Left ventricle myocardium inferior (tissue), 1 donor: ENCODE measurements around the gene SLC12A7. TPM values are rescaled to one million over a fixed set of nuclear protein-coding genes. Genes with fewer than 3 reads are reported as not detected.
"Not testable (repeated sequence)": the region's sequence is repeated elsewhere in the genome, so short reads cannot be mapped to it uniquely, and the experiment has no call there.

Experiments used
- DNase-seq: peaks from one replicate; pipeline ENCODE4 v3.0.0-alpha.2; 2020
- H3K27ac ChIP-seq: fragments of 200-600 bp; replicated peaks from 2 replicates; pipeline ENCODE4 v1.8.0; 2021
- H3K27me3 ChIP-seq: fragments of 200-600 bp; 2 replicates; pipeline ENCODE4 v1.8.0; 2021; ENCODE audit warnings: low read depth
- H3K36me3 ChIP-seq: fragments of 200-600 bp; 2 replicates; pipeline ENCODE4 v1.8.0; 2021
- H3K4me1 ChIP-seq: fragments of 200-600 bp; 2 replicates; pipeline ENCODE4 v1.8.0; 2021
- H3K4me3 ChIP-seq: fragments of 200-600 bp; 2 replicates; pipeline ENCODE4 v1.8.0; 2021; ENCODE audit warnings: mild to moderate bottlenecking, moderate library complexity
- H3K9me3 ChIP-seq: fragments of 200-600 bp; replicated peaks from 2 replicates; pipeline ENCODE4 v1.8.0; 2021
- intact Hi-C: fragments of 100-400 bp; cut with micrococcal nuclease; formaldehyde crosslinking; loops from one replicate; pipeline ENCODE4 v1.11.0; 2022
- total RNA-seq: library from RNA; stranded (reverse); fragmentation: NEBNext Ultra II Directional; extraction: Animal tissue kit (Norgen Biotek cat#: 25700); gene quantifications from one replicate; pipeline ENCODE4 v1.2.1, GENCODE V29; 2021
- TF ChIP-seq, protein P1 (sequence below): fragments of 200-600 bp; IDR thresholded peaks from 2 replicates; pipeline ENCODE4 v1.8.0; 2021; ENCODE audit warnings: antibody characterized with exemption, mild to moderate bottlenecking, borderline replicate concordance
- donor health status: DM: no; HTN: yes; CAD: no; lungs with severe emphysema.

The SLC12A7 gene
- total RNA-seq, 1 donor from 2014 or later: 140 TPM

DNA sequence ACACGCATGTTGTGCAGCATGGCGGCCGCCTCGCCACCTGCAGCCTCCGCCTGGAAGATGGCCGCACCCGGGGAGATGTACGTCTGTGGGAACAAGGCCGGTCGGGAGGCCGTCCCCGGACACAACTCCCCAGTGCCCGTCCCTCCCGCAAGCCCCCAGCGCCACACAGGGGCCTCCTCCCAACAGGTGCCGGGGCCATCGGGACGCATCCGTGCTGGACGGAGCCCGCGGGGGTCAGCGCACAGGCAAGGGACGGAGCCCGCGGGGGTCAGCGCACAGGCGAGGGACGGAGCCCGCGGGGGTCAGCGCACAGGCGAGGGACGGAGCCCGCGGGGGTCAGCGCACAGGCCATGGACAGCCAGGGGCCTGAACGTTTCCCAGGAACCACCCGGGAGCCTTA is 26.5 kb downstream of the SLC12A7 start:
- intact Hi-C loops: no loop called here
- H3K27me3 ChIP-seq: no peaks in the 10 kb centered on the region
- peaks cover 77% of the 10 kb centered on the region for H3K36me3 ChIP-seq
- TF ChIP-seq, protein P1, sequence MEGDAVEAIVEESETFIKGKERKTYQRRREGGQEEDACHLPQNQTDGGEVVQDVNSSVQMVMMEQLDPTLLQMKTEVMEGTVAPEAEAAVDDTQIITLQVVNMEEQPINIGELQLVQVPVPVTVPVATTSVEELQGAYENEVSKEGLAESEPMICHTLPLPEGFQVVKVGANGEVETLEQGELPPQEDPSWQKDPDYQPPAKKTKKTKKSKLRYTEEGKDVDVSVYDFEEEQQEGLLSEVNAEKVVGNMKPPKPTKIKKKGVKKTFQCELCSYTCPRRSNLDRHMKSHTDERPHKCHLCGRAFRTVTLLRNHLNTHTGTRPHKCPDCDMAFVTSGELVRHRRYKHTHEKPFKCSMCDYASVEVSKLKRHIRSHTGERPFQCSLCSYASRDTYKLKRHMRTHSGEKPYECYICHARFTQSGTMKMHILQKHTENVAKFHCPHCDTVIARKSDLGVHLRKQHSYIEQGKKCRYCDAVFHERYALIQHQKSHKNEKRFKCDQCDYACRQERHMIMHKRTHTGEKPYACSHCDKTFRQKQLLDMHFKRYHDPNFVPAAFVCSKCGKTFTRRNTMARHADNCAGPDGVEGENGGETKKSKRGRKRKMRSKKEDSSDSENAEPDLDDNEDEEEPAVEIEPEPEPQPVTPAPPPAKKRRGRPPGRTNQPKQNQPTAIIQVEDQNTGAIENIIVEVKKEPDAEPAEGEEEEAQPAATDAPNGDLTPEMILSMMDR: no peak
- peaks cover 26% of the 10 kb centered on the region for H3K4me1 ChIP-seq
- H3K9me3 ChIP-seq: no peaks in the 10 kb centered on the region
- no peak for DNase-seq
- no peak overlapping the region for H3K4me3 ChIP-seq
- no peak overlapping the region for H3K27ac ChIP-seq

DNA sequence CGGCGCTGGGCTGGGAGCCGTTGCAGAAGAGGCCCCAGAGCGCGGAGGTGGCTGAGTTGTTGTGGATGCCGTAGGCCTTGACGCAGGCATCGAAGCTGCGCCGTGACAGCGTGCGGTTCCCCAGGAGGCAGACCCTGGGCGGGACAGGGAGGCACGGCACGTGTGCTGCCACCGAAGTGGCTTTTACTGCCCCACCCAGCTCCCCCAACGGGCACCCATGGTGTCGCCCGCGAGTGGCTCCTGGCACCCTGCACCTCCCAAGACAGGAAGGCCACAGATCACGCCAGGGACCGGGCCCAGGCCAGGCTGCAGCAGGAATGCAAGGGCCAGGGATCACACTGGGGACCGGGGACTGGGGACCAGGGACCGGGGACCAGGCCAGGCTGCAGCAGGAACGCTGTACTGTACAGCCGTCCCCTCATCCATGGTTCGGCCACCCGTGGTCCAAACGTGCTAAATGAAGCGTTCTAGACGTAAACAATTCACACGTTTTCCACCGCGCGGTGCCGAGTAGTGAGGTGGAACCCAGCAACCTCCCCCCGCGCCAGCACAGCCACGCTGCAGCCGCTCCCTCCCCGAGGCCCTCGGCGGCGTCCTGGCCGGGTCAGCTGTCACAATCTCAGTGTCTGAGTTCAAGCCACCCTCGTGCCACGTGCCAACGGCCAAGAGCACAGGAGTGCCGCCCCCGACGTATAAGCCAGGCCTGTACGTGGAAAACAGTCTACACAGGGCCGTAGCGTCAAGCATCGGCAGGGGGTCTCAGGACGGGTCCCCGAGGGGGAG is 27.8 kb downstream of the SLC12A7 start:
- Histone ChIP-seq H3K27ac (no peak overlapping the region), H3K4me3 (no peak overlapping the region), H3K9me3 (no peaks in the 10 kb centered on the region), H3K36me3 (peaks cover 87% of the 10 kb centered on the region), H3K27me3 (no peaks in the 10 kb centered on the region), H3K4me1 (peaks cover 14% of the 10 kb centered on the region)
- intact Hi-C loops: no loop called here
- TF ChIP-seq, protein P1: no peak
- no peak for DNase-seq

DNA sequence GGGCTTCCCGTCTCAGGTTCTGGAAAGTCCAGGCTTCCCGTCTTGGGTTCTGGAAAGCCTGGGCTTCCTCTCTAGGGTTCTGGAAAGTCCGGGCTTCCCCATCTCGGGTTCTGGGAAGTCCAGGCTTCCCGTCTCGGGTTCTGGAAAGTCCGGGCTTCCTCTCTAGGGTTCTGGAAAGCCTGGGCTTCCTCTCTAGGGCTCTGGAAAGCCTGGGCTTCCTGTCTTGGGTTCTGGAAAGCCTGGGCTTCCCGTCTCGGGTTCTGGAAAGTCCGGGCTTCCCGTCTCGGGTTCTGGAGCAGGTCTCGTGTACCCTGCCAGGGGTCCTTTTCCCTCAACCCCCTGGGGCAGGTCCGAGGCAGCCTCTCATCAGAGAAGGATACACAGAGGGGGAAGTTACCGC is 28.8 kb downstream of the SLC12A7 start:
- intact Hi-C loops, H3K9me3 ChIP-seq, DNase-seq, H3K4me3 ChIP-seq, H3K27me3 ChIP-seq: not testable (repeated sequence)
- Histone ChIP-seq H3K27ac (peak overlapping the region; percentile 23), H3K4me1 (peaks cover 12% of the 10 kb centered on the region), H3K36me3 (peaks cover 86% of the 10 kb centered on the region)

DNA sequence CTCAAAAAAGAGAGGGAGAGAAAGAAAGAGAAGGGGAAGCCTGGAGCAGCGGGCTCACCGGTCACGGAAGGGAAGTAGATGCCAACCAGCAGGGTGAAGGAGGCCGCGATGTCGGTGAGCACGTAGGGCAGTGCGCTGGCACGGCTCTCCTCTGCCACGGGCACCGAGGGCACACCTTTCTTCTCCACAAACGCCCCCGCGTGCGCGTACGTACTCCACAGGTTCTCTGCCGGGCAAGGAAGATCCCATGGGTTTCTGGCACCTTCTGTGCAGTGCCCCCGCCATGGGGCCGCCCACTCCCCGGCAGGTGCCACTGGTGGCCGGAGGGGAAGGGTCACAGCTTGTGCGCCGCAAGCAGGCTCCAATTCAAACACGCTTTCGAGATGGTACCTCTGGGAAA is 30.3 kb downstream of the SLC12A7 start:
- no peak for DNase-seq
- intact Hi-C loops: no loop called here
- Histone ChIP-seq H3K27ac (no peak overlapping the region), H3K4me1 (peaks cover 12% of the 10 kb centered on the region), H3K9me3 (no peaks in the 10 kb centered on the region), H3K4me3 (no peak overlapping the region), H3K27me3 (no peaks in the 10 kb centered on the region), H3K36me3 (peaks cover 86% of the 10 kb centered on the region)
- TF ChIP-seq, protein P1: no peak

DNA sequence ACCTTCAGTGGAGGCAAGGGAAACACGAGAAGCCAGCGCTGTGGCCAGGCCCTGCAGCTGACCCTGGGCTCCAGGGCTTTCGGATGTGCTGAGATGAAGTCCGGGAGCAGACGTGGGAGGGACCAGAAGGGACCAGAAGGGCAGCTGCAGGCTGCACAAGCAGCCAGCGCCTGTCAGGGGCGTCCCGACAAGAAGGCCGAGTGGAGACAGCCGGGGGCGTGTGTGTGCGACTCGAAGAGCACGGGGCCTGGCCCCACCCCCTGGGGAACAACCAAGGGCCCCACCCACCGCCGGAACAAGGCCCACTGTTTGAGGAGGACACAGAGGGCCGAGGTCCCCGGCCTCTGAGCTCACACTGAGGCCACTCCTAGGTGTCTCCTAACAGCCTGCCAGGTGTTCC is 31.4 kb downstream of the SLC12A7 start:
- TF ChIP-seq, protein P1: no peak
- Histone ChIP-seq H3K9me3 (no peaks in the 10 kb centered on the region), H3K36me3 (peaks cover 86% of the 10 kb centered on the region), H3K27ac (no peak overlapping the region), H3K27me3 (no peaks in the 10 kb centered on the region), H3K4me3 (no peak overlapping the region), H3K4me1 (peaks cover 12% of the 10 kb centered on the region)
- no peak for DNase-seq
- intact Hi-C loops: no loop called here

DNA sequence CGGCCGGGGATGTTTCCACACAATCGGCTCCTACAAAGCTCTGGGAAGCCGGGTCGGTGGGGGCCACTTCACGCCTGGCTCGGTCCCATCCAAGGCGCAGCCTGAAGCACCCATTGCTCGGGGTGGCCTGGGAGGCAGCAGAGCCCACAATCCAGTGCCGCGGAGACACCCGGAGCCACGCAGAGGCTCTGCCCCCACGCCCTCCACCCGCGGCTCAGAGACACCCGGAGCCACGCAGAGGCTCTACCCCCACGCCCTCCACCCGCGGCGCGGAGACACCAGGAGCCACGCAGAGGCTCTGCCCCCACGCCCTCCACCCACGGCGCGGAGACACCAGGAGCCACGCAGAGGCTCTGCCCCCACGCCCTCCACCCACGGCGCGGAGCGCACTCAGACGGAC is 31.9 kb downstream of the SLC12A7 start:
- H3K36me3 ChIP-seq: peaks cover 86% of the 10 kb centered on the region
- intact Hi-C loops: no loop called here
- no peaks in the 10 kb centered on the region for H3K27me3 ChIP-seq
- peaks cover 12% of the 10 kb centered on the region for H3K4me1 ChIP-seq
- no peaks in the 10 kb centered on the region for H3K9me3 ChIP-seq
- DNase-seq: no peak
- TF ChIP-seq, protein P1: no peak
- no peak overlapping the region for H3K27ac ChIP-seq
- no peak overlapping the region for H3K4me3 ChIP-seq
